HepG2 (cell line): ENCODE results near the gene MBTPS1. TPM values are rescaled to one million over a fixed set of nuclear protein-coding genes. Genes with fewer than 3 reads are reported as not detected.

Experiments used
- HNF4A ChIP-seq: sonication (generic); formaldehyde crosslinking; IDR thresholded peaks from 2 replicates; pipeline ENCODE4 v1.4.0; 2020; ENCODE audit warnings: missing genetic modification reagents
- HNRNPK ChIP-seq: fragments of 200-400 bp; formaldehyde crosslinking; IDR thresholded peaks from 2 replicates; pipeline ENCODE4 v1.6.1; 2018; ENCODE audit warnings: low read length, low read depth, moderate library complexity, mild to moderate bottlenecking; ENCODE audit not compliant: poor library complexity, severe bottlenecking
- IKZF5 ChIP-seq: IDR thresholded peaks from 2 replicates; pipeline ENCODE4 v1.6.1; 2018; ENCODE audit warnings: missing genetic modification reagents, mild to moderate bottlenecking, missing compliant biosample characterization
- ISX ChIP-seq: sonication (generic); formaldehyde crosslinking; conservative IDR thresholded peaks from 2 replicates; pipeline ENCODE4 v1.5.0; 2020; ENCODE audit warnings: missing genetic modification reagents
- NCOA2 ChIP-seq: sonication (generic); formaldehyde crosslinking; IDR thresholded peaks from 2 replicates; pipeline ENCODE4 v1.8.0; 2022; ENCODE audit warnings: inconsistent platforms
- NFKB2 ChIP-seq: sonication (generic); formaldehyde crosslinking; IDR thresholded peaks from 2 replicates; pipeline ENCODE4 v1.4.0; 2020; ENCODE audit warnings: missing genetic modification reagents, borderline replicate concordance
- RBM39 ChIP-seq: fragments of 200-400 bp; formaldehyde crosslinking; IDR thresholded peaks from one replicate; pipeline ENCODE4 v1.6.1; 2018; ENCODE audit warnings: antibody characterized with exemption, mild to moderate bottlenecking, low read depth, low read length; ENCODE audit not compliant: poor library complexity, severe bottlenecking
- SALL1 ChIP-seq: sonication (generic); formaldehyde crosslinking; IDR thresholded peaks from 2 replicates; pipeline ENCODE4 v1.8.0; 2022; ENCODE audit warnings: mild to moderate bottlenecking, missing genetic modification reagents
- TARDBP ChIP-seq: sonication (generic); formaldehyde crosslinking; IDR thresholded peaks from 2 replicates; pipeline ENCODE4 v1.8.0; 2022; ENCODE audit warnings: mild to moderate bottlenecking, missing genetic modification reagents
- ZBTB42 ChIP-seq: sonication (generic); formaldehyde crosslinking; IDR thresholded peaks from 2 replicates; pipeline ENCODE4 v1.5.0; 2020; ENCODE audit warnings: mild to moderate bottlenecking, missing genetic modification reagents
- ZC3H13 ChIP-seq: sonication (generic); formaldehyde crosslinking; IDR thresholded peaks from 2 replicates; pipeline ENCODE4 v1.8.1; 2023; ENCODE audit warnings: mild to moderate bottlenecking, missing genetic modification reagents, moderate library complexity
- ZNF138 ChIP-seq: sonication (generic); formaldehyde crosslinking; IDR thresholded peaks from 2 replicates; pipeline ENCODE4 v1.5.0; 2020; ENCODE audit warnings: mild to moderate bottlenecking, low read depth, missing genetic modification reagents
- ZNF234 ChIP-seq: sonication (generic); formaldehyde crosslinking; conservative IDR thresholded peaks from 2 replicates; pipeline ENCODE4 v1.5.1; 2020; ENCODE audit warnings: mild to moderate bottlenecking, missing genetic modification reagents
- ZNF577 ChIP-seq: sonication (generic); formaldehyde crosslinking; IDR thresholded peaks from 2 replicates; pipeline ENCODE4 v1.4.0; 2020; ENCODE audit warnings: mild to moderate bottlenecking, low read depth, missing genetic modification reagents, borderline replicate concordance
- ZNF639 ChIP-seq: conservative IDR thresholded peaks from 2 replicates; pipeline ENCODE4 v1.6.1; 2018; ENCODE audit warnings: missing genetic modification reagents
- ZNF746 ChIP-seq: sonication (generic); formaldehyde crosslinking; IDR thresholded peaks from 2 replicates; pipeline ENCODE4 v1.8.0; 2022; ENCODE audit warnings: mild to moderate bottlenecking, missing genetic modification reagents
- ZNF773 ChIP-seq: sonication (generic); formaldehyde crosslinking; IDR thresholded peaks from 2 replicates; pipeline ENCODE4 v1.4.0; 2020; ENCODE audit warnings: missing genetic modification reagents, borderline replicate concordance
- ZZZ3 ChIP-seq: sonication (generic); formaldehyde crosslinking; IDR thresholded peaks from 2 replicates; pipeline ENCODE4 v1.4.0; 2020; ENCODE audit warnings: missing genetic modification reagents, mild to moderate bottlenecking, borderline replicate concordance
- polyA plus RNA-seq, 8 experiments: library from polyadenylated mRNA; depleted of rRNA in 3 of 8; stranded (reverse) in 7 of 8; unstranded in 1 of 8; fragments of >200 nt; fragmentation: Illumina TruSeq in 4 of 8; extraction: Trizol in 4 of 8; gene quantifications; 2 replicates each; pipeline versions ENCODE4 v1.2.1 to v1.2.3, GENCODE V29; 2011 to 2016; ENCODE audit warnings: low read depth in 4 of 8, missing spikeins in 1 of 8, mixed read lengths in 1 of 8; ENCODE audit not compliant: insufficient read depth in 1 of 8
- total RNA-seq, 5 experiments: library from RNA; depleted of rRNA; stranded (reverse); fragments of >200 nt; fragmentation: Illumina TruSeq; extraction: Trizol; gene quantifications; 2 replicates each; pipeline ENCODE4 v1.2.3, GENCODE V29; 2016; ENCODE audit warnings: low read depth in 1 of 5
- TF ChIP-seq, protein P1 (sequence below): sonication (generic); formaldehyde crosslinking; IDR thresholded peaks from 2 replicates; pipeline ENCODE4 v1.8.0; 2022; ENCODE audit warnings: low read depth, missing genetic modification reagents
- TF ChIP-seq, protein P2 (sequence below): sonication (generic); IDR thresholded peaks from 2 replicates; pipeline ENCODE4 v1.6.1; 2016; ENCODE audit warnings: low read depth, borderline replicate concordance
- TF ChIP-seq, protein P3 (sequence below): IDR thresholded peaks from 2 replicates; pipeline ENCODE4 v1.6.1; 2016
- TF ChIP-seq, protein P4 (sequence below): sonication (generic); formaldehyde crosslinking; IDR thresholded peaks from 2 replicates; pipeline ENCODE4 v1.5.0; 2020; ENCODE audit warnings: mild to moderate bottlenecking, missing genetic modification reagents, borderline replicate concordance

The MBTPS1 gene
- total and polyA plus RNA-seq, 2 of the 13 experiments (the other 11 are each of a cell fraction or from before 2014, with no cell fraction given) = 56.7 to 91.3 TPM

GRCh38 chr16:84141143-84141670, 24.5 kb upstream of the MBTPS1 start (continued):
- TF ChIP-seq, protein P1, sequence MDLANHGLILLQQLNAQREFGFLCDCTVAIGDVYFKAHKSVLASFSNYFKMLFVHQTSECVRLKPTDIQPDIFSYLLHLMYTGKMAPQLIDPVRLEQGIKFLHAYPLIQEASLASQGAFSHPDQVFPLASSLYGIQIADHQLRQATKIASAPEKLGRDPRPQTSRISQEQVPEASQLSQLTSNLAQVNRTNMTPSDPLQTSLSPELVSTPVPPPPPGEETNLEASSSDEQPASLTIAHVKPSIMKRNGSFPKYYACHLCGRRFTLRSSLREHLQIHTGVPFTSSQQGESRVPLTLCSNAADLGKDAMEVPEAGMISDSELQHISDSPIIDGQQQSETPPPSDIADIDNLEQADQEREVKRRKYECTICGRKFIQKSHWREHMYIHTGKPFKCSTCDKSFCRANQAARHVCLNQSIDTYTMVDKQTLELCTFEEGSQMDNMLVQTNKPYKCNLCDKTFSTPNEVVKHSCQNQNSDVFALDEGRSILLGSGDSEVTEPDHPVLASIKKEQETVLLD (CRISPR knock-in tag) = no peak
- TF ChIP-seq ZBTB42 (no peak), SALL1 (CRISPR knock-in tag) (peak; percentile 51; the same call in 1 of the 2 replicates), HNRNPK (no peak), ISX (CRISPR knock-in tag) (no peak), ZC3H13 (CRISPR knock-in tag) (no peak), TARDBP (0 out of 2 replicates have a peak, but pooled peaks have one; percentile 25), ZNF746 (CRISPR knock-in tag) (no peak), ZNF138 (CRISPR knock-in tag) (no peak), ZNF577 (0 out of 2 replicates have a peak, but pooled peaks have one; percentile 36), NCOA2 (CRISPR knock-in tag) (no peak), IKZF5 (CRISPR knock-in tag) (no peak; the same call in 1 of the 2 replicates), ZNF639 (CRISPR knock-in tag) (no peak), ZZZ3 (CRISPR knock-in tag) (no peak), NFKB2 (CRISPR knock-in tag) (no peak), ZNF773 (CRISPR knock-in tag) (no peak), HNF4A (CRISPR knock-in tag) (0 out of 2 replicates have a peak, but pooled peaks have one; percentile 12), ZNF234 (CRISPR knock-in tag) (no peak), RBM39 (no peak)
- TF ChIP-seq, protein P2, sequence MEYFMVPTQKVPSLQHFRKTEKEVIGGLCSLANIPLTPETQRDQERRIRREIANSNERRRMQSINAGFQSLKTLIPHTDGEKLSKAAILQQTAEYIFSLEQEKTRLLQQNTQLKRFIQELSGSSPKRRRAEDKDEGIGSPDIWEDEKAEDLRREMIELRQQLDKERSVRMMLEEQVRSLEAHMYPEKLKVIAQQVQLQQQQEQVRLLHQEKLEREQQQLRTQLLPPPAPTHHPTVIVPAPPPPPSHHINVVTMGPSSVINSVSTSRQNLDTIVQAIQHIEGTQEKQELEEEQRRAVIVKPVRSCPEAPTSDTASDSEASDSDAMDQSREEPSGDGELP = no peak
- TF ChIP-seq, protein P3, sequence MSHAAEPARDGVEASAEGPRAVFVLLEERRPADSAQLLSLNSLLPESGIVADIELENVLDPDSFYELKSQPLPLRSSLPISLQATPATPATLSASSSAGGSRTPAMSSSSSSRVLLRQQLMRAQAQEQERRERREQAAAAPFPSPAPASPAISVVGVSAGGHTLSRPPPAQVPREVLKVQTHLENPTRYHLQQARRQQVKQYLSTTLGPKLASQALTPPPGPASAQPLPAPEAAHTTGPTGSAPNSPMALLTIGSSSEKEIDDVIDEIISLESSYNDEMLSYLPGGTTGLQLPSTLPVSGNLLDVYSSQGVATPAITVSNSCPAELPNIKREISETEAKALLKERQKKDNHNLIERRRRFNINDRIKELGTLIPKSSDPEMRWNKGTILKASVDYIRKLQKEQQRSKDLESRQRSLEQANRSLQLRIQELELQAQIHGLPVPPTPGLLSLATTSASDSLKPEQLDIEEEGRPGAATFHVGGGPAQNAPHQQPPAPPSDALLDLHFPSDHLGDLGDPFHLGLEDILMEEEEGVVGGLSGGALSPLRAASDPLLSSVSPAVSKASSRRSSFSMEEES = no peak
- TF ChIP-seq, protein P4, sequence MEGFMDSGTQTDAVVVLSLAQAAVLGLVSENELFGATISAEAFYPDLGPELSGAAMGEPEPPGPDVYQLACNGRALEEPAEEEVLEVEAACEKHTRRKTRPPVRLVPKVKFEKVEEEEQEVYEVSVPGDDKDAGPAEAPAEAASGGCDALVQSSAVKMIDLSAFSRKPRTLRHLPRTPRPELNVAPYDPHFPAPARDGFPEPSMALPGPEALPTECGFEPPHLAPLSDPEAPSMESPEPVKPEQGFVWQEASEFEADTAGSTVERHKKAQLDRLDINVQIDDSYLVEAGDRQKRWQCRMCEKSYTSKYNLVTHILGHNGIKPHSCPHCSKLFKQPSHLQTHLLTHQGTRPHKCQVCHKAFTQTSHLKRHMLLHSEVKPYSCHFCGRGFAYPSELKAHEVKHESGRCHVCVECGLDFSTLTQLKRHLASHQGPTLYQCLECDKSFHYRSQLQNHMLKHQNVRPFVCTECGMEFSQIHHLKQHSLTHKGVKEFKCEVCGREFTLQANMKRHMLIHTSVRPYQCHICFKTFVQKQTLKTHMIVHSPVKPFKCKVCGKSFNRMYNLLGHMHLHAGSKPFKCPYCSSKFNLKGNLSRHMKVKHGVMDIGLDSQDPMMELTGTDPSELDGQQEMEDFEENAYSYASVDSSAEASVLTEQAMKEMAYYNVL (CRISPR knock-in tag) = no peak; the same call in 1 of the 2 replicates
